WTC11 (cell line): ENCODE results near the gene ZDHHC9. TPM values are rescaled to one million over a fixed set of nuclear protein-coding genes. Genes with fewer than 3 reads are reported as not detected.

Experiments used
- ATAC-seq: fragments of 200-7000 bp; cut with Tn5 transposase; 2 replicates; pipeline ENCODE4 v1.10.0; 2021; ENCODE audit warnings: mild to moderate bottlenecking, moderate library complexity
- CTCF ChIA-PET: fragments of 300-600 bp; sonication (Branson Sonifier 250); formaldehyde crosslinking; loops from one replicate; lab custom pipeline; 2021; ENCODE audit warnings: antibody characterized with exemption; lab: Charles Lee
- POLR2A ChIA-PET: fragments of 350-600 bp; sonication (Branson Sonifier 250); formaldehyde crosslinking; loops from one replicate; lab custom pipeline; 2021; ENCODE audit warnings: antibody characterized with exemption; lab: Charles Lee
- DNase-seq: peaks from one replicate; pipeline ENCODE4 v3.0.0; 2021; ENCODE audit warnings: low spot score
- H3K27ac Mint-ChIP-seq: 2 replicates; pipeline ENCODE4 v1.8.0; 2021; ENCODE audit warnings: mixed read lengths
- H3K27me3 Mint-ChIP-seq: 2 replicates; pipeline ENCODE4 v1.8.0; 2021; ENCODE audit warnings: low read depth, mild to moderate bottlenecking, moderate library complexity, mixed read lengths
- H3K36me3 Mint-ChIP-seq: 2 replicates; pipeline ENCODE4 v1.8.0; 2021; ENCODE audit warnings: mixed read lengths
- H3K4me1 Mint-ChIP-seq: 2 replicates; pipeline ENCODE4 v1.8.0; 2022; ENCODE audit warnings: mixed read lengths
- H3K4me3 Mint-ChIP-seq: 2 replicates; pipeline ENCODE4 v1.8.0; 2021; ENCODE audit warnings: mild to moderate bottlenecking, moderate library complexity, mixed read lengths
- H3K9me3 Mint-ChIP-seq: 2 replicates; pipeline ENCODE4 v1.8.0; 2021; ENCODE audit warnings: mixed read lengths
- ATF2 ChIP-seq: sonication (generic); formaldehyde crosslinking; IDR thresholded peaks from 2 replicates; pipeline ENCODE4 v1.8.1; 2022; ENCODE audit warnings: low read depth, missing genetic modification reagents, borderline replicate concordance
- ATF3 ChIP-seq: sonication (generic); formaldehyde crosslinking; conservative IDR thresholded peaks from 2 replicates; pipeline ENCODE4 v1.8.1; 2022; ENCODE audit warnings: mild to moderate bottlenecking, missing genetic modification reagents
- CDX4 ChIP-seq: fragments of 250-450 bp; sonication (Bioruptor Pico); IDR thresholded peaks from 2 replicates; pipeline ENCODE4 v1.9.0; 2021; ENCODE audit warnings: moderate library complexity, mild to moderate bottlenecking, inconsistent platforms, borderline replicate concordance
- CREB1 ChIP-seq: sonication (generic); formaldehyde crosslinking; IDR thresholded peaks from 2 replicates; pipeline ENCODE4 v1.8.0; 2023; ENCODE audit warnings: mild to moderate bottlenecking, missing genetic modification reagents
- CTCF ChIP-seq: fragments of 200-600 bp; IDR thresholded peaks from 2 replicates; pipeline ENCODE4 v1.8.0; 2022; ENCODE audit warnings: antibody characterized with exemption
- E2F4 ChIP-seq: sonication (generic); formaldehyde crosslinking; IDR thresholded peaks from 2 replicates; pipeline ENCODE4 v1.8.1; 2022; ENCODE audit warnings: low read depth, mild to moderate bottlenecking, moderate library complexity, missing genetic modification reagents, borderline replicate concordance
- ETV6 ChIP-seq: sonication (generic); formaldehyde crosslinking; IDR thresholded peaks from 2 replicates; pipeline ENCODE4 v1.8.1; 2022; ENCODE audit warnings: mild to moderate bottlenecking, missing genetic modification reagents
- GABPB1 ChIP-seq: sonication (generic); formaldehyde crosslinking; IDR thresholded peaks from 2 replicates; pipeline ENCODE4 v1.8.1; 2023; ENCODE audit warnings: mild to moderate bottlenecking, missing genetic modification reagents
- GTF2I ChIP-seq: fragments of 250-450 bp; sonication (Bioruptor Pico); conservative IDR thresholded peaks from 2 replicates; pipeline ENCODE4 v1.4.0; 2021; ENCODE audit warnings: mild to moderate bottlenecking
- HMGXB4 ChIP-seq: sonication (generic); formaldehyde crosslinking; IDR thresholded peaks from 2 replicates; pipeline ENCODE4 v1.8.1; 2023; ENCODE audit warnings: mild to moderate bottlenecking, moderate library complexity, missing genetic modification reagents
- JUN ChIP-seq: sonication (generic); formaldehyde crosslinking; IDR thresholded peaks from 2 replicates; pipeline ENCODE4 v1.8.0; 2023; ENCODE audit warnings: mild to moderate bottlenecking, missing genetic modification reagents
- MYBL2 ChIP-seq: sonication (generic); formaldehyde crosslinking; IDR thresholded peaks from 2 replicates; pipeline ENCODE4 v1.8.1; 2023; ENCODE audit warnings: mild to moderate bottlenecking, moderate library complexity, missing genetic modification reagents
- NFE2L1 ChIP-seq: sonication (generic); formaldehyde crosslinking; IDR thresholded peaks from 2 replicates; pipeline ENCODE4 v1.8.1; 2023; ENCODE audit warnings: missing genetic modification reagents
- TEAD4 ChIP-seq: sonication (generic); formaldehyde crosslinking; IDR thresholded peaks from 2 replicates; pipeline ENCODE4 v1.8.0; 2022; ENCODE audit warnings: mild to moderate bottlenecking, missing genetic modification reagents
- USF1 ChIP-seq: sonication (generic); formaldehyde crosslinking; IDR thresholded peaks from 2 replicates; pipeline ENCODE4 v1.8.0; 2022; ENCODE audit warnings: mild to moderate bottlenecking, missing genetic modification reagents
- ZNF121 ChIP-seq: sonication (generic); formaldehyde crosslinking; IDR thresholded peaks from 2 replicates; pipeline ENCODE4 v1.8.0; 2023; ENCODE audit warnings: missing genetic modification reagents
- ZNF219 ChIP-seq: sonication (generic); formaldehyde crosslinking; IDR thresholded peaks from 2 replicates; pipeline ENCODE4 v1.8.0; 2023; ENCODE audit warnings: missing genetic modification reagents, mild to moderate bottlenecking, borderline replicate concordance
- ZNF317 ChIP-seq: sonication (generic); formaldehyde crosslinking; IDR thresholded peaks from 2 replicates; pipeline ENCODE4 v1.8.1; 2023; ENCODE audit warnings: low read depth, mild to moderate bottlenecking, moderate library complexity, missing genetic modification reagents, borderline replicate concordance
- ZNF423 ChIP-seq: fragments of 250-450 bp; sonication (Bioruptor Pico); IDR thresholded peaks from 2 replicates; pipeline ENCODE4 v2.1.2; 2022; ENCODE audit warnings: mild to moderate bottlenecking, moderate library complexity
- total RNA-seq: library from RNA; stranded (reverse); gene quantifications from 3 replicates; pipeline ENCODE4 v1.2.3, GENCODE V29; 2021

ZDHHC9 gene
- total RNA-seq, 1 experiment from 2014 or later, result 25.0 TPM

GRCh38 chrX:129788527-129788926 is 55.2 kb downstream of the ZDHHC9 start:
- Mint-ChIP-seq H3K9me3 (no peaks in the 10 kb centered on the region), H3K4me1 (no peaks in the 10 kb centered on the region), H3K4me3 (no peak overlapping the region), H3K27me3 (no peaks in the 10 kb centered on the region), H3K36me3 (no peaks in the 10 kb centered on the region), H3K27ac (no peak overlapping the region)
- POLR2A ChIA-PET, result no interaction called here
- no peak for TF ChIP-seq ZNF423
- TF ChIP-seq HMGXB4, result no peak
- TF ChIP-seq GTF2I (CRISPR knock-in tag), result no peak
- no peak for TF ChIP-seq ZNF317 (CRISPR knock-in tag)
- no peak for TF ChIP-seq USF1 (CRISPR knock-in tag)
- no peak for TF ChIP-seq CDX4 (CRISPR knock-in tag)
- no peak for TF ChIP-seq ATF2 (CRISPR knock-in tag)
- TF ChIP-seq TEAD4 (CRISPR knock-in tag), result no peak
- TF ChIP-seq CTCF, result no peak
- TF ChIP-seq CREB1, result no peak
- TF ChIP-seq ATF3 (CRISPR knock-in tag), result no peak
- TF ChIP-seq MYBL2 (CRISPR knock-in tag), result no peak
- TF ChIP-seq JUN (CRISPR knock-in tag), result no peak
- TF ChIP-seq E2F4 (CRISPR knock-in tag), result no peak
- no peak for TF ChIP-seq ZNF219 (CRISPR knock-in tag)
- TF ChIP-seq NFE2L1 (CRISPR knock-in tag), result no peak
- TF ChIP-seq GABPB1, result no peak
- TF ChIP-seq ZNF121 (CRISPR knock-in tag), result no peak
- TF ChIP-seq ETV6 (CRISPR knock-in tag), result no peak
- DNase-seq, result no peak
- CTCF ChIA-PET, result no interaction called here
- no peak for ATAC-seq
